ENCODE measurements around the gene VPS9D1.

Gene VPS9D1

DNA sequence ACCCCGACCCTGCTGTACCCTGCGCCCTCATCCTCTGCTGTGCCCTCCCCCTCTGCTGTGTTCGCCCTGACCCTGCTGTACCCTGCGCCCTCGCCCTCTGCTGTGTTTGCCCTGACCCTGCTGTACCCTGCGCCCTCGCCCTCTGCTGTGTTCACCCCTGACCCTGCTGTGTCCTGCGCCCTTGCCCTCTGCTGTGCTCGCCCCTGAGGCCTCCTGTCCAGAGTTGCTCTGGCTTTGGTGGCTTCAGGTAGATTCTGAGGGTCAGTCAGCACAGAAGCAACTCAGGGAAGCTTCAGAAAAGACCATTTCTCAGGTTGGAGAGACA lies 12.2 kb upstream of the VPS9D1 start:
- TF ChIP-seq, protein P1, sequence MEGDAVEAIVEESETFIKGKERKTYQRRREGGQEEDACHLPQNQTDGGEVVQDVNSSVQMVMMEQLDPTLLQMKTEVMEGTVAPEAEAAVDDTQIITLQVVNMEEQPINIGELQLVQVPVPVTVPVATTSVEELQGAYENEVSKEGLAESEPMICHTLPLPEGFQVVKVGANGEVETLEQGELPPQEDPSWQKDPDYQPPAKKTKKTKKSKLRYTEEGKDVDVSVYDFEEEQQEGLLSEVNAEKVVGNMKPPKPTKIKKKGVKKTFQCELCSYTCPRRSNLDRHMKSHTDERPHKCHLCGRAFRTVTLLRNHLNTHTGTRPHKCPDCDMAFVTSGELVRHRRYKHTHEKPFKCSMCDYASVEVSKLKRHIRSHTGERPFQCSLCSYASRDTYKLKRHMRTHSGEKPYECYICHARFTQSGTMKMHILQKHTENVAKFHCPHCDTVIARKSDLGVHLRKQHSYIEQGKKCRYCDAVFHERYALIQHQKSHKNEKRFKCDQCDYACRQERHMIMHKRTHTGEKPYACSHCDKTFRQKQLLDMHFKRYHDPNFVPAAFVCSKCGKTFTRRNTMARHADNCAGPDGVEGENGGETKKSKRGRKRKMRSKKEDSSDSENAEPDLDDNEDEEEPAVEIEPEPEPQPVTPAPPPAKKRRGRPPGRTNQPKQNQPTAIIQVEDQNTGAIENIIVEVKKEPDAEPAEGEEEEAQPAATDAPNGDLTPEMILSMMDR (IDR thresholded peaks at IDR 0.05; ENCODE audit: extremely low read depth, missing control alignments), result no peak

DNA sequence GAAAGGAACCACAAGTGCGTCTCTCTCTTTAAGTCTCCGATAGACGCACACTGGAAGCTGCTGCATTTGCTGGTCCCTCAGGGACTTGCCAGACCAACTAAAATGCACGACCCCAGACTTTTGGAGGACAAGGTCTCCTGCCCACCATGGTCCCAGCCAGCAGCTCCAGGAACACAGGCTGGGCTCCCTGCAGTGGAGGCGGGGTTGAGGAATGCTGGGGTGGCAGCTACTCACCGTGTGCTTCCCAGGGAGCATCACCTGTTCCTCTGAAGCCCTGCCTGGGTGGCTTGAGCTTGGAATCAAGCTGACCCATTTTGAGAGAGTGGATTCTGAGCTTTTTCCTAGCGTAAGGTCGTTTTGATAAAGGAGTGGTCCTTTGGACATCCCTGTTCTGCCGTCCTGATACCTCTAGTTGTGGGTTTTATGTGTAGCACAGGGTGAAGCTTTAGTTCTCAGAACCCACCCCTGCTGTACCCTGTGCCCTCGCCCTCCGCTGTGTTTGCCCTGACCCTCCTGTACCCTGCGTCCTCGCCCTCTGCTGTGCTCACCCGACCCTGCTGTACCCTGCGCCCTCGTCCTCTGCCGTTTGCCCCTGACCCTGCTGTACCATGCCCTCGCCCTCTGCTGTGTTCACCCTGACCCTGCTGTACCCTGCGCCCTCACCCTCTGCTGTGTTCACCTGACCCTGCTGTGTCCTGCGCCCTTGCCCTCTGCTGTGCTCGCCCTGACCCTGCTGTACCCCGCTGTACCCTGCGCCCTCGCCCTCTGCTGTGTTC lies 11.6 kb upstream of the VPS9D1 start:
- TF ChIP-seq, protein P1 (IDR thresholded peaks at IDR 0.05; ENCODE audit: extremely low read depth, missing control alignments), result no peak
- no peak for DNase-seq (ENCODE audit: low spot score)

More for the DNA sequence above, 12.2 kb upstream of the VPS9D1 start:
- no peak for DNase-seq (ENCODE audit: low spot score)

DNA sequence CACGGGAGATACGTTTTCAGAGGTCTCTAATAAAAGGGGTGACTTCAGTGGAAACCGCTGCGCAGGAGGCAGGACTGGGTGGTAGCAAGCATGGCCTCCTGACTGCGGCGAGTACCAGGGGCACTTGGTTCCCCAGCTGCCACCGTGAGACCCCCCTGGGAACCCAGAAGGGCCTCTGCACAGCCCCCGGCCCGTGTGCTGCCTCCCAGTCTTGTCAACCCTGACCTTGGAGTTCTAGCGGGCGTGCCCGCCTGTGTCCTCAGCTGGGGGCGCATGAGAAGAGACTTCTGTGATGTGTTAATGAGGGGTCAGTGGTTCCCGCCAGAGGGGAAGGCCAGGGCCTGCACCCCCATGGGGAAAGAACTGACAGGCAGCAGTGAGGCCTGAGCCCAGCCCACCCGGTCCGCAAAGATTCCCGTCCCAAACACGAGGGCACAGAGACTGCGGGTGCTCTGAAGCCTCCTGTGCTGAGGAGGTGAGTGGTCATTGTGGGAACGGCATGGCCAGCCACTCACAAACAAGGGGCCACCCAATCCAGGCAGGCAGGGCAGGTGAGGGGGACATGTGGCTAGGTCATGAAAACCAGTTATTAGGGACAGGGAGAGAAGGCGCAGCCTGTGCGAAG lies 10.0 kb upstream of the VPS9D1 start:
- no peak for DNase-seq (ENCODE audit: low spot score)
- TF ChIP-seq, protein P1 (IDR thresholded peaks at IDR 0.05; ENCODE audit: extremely low read depth, missing control alignments), result no peak

DNA sequence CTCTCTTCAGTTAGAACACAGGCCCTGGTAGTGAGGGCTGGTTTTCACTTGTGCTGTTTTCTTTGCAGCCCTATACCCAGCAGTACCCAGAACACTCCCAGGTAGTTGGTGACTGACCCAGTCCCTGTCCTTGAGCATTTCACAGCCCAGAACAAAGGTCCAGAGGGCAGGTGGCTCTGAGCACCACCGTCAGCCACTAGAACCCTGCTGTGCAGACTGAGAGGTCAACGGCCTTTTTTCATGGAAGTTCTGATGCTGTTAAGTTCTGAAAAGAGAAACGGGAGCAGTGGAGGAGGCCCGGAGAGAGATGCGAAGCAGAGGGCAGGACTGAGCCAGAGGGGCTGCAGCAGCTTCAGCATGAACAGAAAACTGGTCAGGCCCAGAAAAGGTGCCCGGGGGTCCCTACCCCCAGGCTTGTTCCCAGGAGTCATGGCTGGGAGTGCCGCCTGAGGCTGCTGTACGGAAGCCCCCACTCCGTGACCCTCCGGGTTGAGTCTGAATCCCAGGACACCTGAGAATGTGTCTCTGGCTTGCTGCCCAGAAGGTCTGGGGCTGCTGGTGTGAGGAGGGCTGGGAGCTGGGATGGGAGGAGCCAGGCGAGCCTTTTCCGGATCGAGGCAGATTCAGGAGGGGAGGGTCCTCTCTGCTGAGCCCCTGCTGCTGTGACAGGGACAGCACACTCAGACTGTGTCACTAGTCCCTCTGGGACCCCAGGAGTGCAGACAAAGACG lies 9.3 kb upstream of the VPS9D1 start:
- TF ChIP-seq, protein P1 (IDR thresholded peaks at IDR 0.05; ENCODE audit: extremely low read depth, missing control alignments), result no peak
- DNase-seq (ENCODE audit: low spot score), result no peak

DNA sequence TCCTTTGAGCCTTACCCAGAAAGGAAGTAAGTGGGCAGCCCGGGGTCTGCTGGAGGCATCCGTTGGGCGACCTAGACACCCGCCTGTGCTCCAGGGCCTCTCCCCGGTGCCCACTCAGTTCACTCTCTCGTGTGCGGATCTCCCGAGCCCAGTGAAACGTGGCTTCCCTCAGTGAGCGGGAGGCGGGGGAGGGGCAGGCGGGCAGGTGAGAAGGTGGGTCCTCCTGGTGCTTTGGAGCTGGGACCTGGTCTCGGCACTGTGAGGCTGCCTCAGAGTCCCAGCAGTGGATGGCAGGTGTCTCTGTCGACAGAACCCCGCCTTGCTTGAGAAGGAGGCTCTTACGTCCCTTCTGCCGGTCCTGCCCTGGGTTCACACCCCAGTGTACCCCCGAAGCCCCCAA lies 8.6 kb upstream of the VPS9D1 start:
- TF ChIP-seq, protein P1 (IDR thresholded peaks at IDR 0.05; ENCODE audit: extremely low read depth, missing control alignments), result no peak

DNA sequence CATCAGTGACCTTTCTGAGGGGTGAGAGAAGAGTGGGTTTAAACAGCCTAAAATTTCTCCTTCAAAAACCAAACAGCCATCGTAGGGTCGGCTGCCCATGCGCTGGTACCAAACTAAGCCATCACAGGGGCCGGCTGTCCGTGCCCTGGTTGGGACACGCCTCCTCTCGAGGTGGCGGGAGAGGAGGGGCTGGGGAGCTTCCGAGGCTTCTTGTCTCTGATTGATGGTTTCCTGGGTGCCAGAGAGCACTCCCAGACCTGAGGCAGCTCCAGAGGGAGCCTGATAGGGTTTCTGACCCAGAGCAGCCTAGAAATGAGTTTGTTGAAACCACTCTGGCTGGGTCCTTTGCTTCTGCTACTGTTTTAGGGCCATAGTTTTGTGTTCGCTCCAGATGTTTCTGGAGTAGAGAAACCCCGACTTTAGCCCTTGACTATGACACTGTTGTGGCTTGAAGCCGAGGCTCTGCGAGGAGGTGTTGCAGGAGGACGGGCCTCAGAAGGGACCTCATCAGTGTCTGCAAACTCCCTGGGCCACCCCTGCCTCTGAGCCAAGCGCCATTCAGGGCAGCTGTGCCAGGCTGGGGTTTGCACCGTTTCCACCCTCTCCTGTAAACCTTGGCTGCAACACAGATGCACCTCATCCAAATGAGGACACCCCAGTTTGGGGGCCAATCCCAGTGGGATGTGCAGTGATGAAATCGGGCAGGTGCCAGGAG lies 6.9 kb upstream of the VPS9D1 start:
- no peak for DNase-seq (ENCODE audit: low spot score)
- TF ChIP-seq, protein P1 (IDR thresholded peaks at IDR 0.05; ENCODE audit: extremely low read depth, missing control alignments), result no peak

More for the DNA sequence above, 8.6 kb upstream of the VPS9D1 start:
- no peak for DNase-seq (ENCODE audit: low spot score)
